Measurements from ENCODE around the gene CDH23.

GRCh38 chr10:71481746-71482410 lies 85.2 kb downstream of the CDH23 start:
- TF ChIP-seq CTCF (IDR thresholded peaks at IDR 0.05 in 8 of 11, conservative IDR thresholded peaks at IDR 0.05 in 3 of 11): no peak
- TF ChIP-seq POLR2AphosphoS5 (IDR thresholded peaks at IDR 0.05): no peak
